ENCODE measurements around the gene CCP110. TPM values are rescaled to one million over a fixed set of nuclear protein-coding genes. Genes with fewer than 3 reads are reported as not detected.
A peak's percentile ranks its signal among the peaks of the same experiment; 100 is the strongest.

Gene CCP110
- total RNA-seq, 2 donors from 2014 or later: 8.2 to 11.1 TPM

GRCh38 chr16:19589771-19590302 is 66.1 kb downstream of the CCP110 start:
- Histone ChIP-seq H3K9ac (ENCODE audit: low read depth in 2 of 2, low read length in 2 of 2) (no peak overlapping the region), H3K27me3 (no peaks in the 10 kb centered on the region), H3K4me1 (no peaks in the 10 kb centered on the region), H3K27ac (peak overlapping the region; percentile 7), H3K36me3 (no peaks in the 10 kb centered on the region), H3K9me3 (no peaks in the 10 kb centered on the region), H3K4me3 (no peak overlapping the region)
- intact Hi-C loops (cut with DNase I): no loop called here
- no peak for DNase-seq
- TF ChIP-seq CTCF (IDR thresholded peaks at IDR 0.05): no peak

- Histone ChIP-seq H3K36me3 (no peaks in the 10 kb centered on the region), H3K27me3 (no peaks in the 10 kb centered on the region), H3K27ac (no peak overlapping the region), H3K4me1 (no peaks in the 10 kb centered on the region), H3K9ac (ENCODE audit: low read depth in 2 of 2, low read length in 2 of 2) (no peak overlapping the region), H3K4me3 (no peak overlapping the region), H3K9me3 (no peaks in the 10 kb centered on the region)
- DNase-seq: no peak
- intact Hi-C loops (cut with DNase I): no loop called here
- TF ChIP-seq CTCF (IDR thresholded peaks at IDR 0.05): no peak
Measured at GRCh38 chr16:19595043-19595767, 71.5 kb downstream of the CCP110 start.

GRCh38 chr16:19598805-19599510 is 75.2 kb downstream of the CCP110 start:
- no peaks in the 10 kb centered on the region for H3K36me3 ChIP-seq

GRCh38 chr16:19599968-19600716 is 76.4 kb downstream of the CCP110 start:
- intact Hi-C loops (cut with DNase I): no loop called here

More at GRCh38 chr16:19598805-19599510, 75.2 kb downstream of the CCP110 start:
- no peak overlapping the region for H3K9ac ChIP-seq (ENCODE audit: low read depth in 2 of 2, low read length in 2 of 2)
- H3K27me3 ChIP-seq: no peaks in the 10 kb centered on the region
- no peaks in the 10 kb centered on the region for H3K4me1 ChIP-seq
- H3K9me3 ChIP-seq: no peaks in the 10 kb centered on the region
- H3K4me3 ChIP-seq: no peak overlapping the region
- no peak overlapping the region for H3K27ac ChIP-seq
- no peak for TF ChIP-seq CTCF (IDR thresholded peaks at IDR 0.05)
- intact Hi-C loops (cut with DNase I): no loop called here
- DNase-seq: no peak

More at GRCh38 chr16:19599968-19600716, 76.4 kb downstream of the CCP110 start:
- no peak overlapping the region for H3K4me3 ChIP-seq
- no peaks in the 10 kb centered on the region for H3K27me3 ChIP-seq
- no peaks in the 10 kb centered on the region for H3K36me3 ChIP-seq
- H3K9ac ChIP-seq (ENCODE audit: low read depth in 2 of 2, low read length in 2 of 2): no peak overlapping the region
- TF ChIP-seq CTCF (IDR thresholded peaks at IDR 0.05): no peak
- no peak for DNase-seq
- H3K4me1 ChIP-seq: no peaks in the 10 kb centered on the region
- no peaks in the 10 kb centered on the region for H3K9me3 ChIP-seq
- H3K27ac ChIP-seq: no peak overlapping the region
